GM21723 (cell line): ENCODE data around the gene TENM4.

Experiments used
- ATAC-seq: cut with Tn5 transposase; IDR thresholded peaks from one replicate; pipeline ENCODE4 v1.9.1; 2021; ENCODE audit warnings: mild to moderate bottlenecking, moderate library complexity; ENCODE audit not compliant: unreplicated experiment

The TENM4 gene

GRCh38 chr11:79071190-79071589, 369.6 kb downstream of the TENM4 start:
- ATAC-seq: no peak

DNA sequence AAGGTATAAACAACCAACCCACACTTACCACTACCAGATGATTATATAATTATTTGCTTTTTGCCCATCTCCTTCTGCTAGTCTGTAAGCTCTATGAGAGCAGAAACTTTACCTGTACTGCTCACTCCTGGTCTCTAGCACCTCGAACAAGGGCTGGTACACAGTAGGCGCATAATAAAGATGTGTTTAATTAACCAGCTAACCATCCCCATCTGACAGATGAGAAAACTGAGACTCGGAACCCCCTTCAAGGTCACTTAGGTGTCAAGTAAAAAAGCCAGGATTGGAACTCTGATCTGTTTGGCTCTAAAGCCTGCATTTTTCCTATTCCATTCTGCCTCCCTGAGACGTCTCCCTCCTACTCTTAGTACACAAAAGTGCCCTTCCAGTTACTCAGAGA, 370.3 kb downstream of the TENM4 start:
- no peak for ATAC-seq

GRCh38 chr11:79069504-79069903, 371.3 kb downstream of the TENM4 start:
- no peak for ATAC-seq

GRCh38 chr11:79068356-79068755, 372.5 kb downstream of the TENM4 start:
- ATAC-seq: no peak

DNA sequence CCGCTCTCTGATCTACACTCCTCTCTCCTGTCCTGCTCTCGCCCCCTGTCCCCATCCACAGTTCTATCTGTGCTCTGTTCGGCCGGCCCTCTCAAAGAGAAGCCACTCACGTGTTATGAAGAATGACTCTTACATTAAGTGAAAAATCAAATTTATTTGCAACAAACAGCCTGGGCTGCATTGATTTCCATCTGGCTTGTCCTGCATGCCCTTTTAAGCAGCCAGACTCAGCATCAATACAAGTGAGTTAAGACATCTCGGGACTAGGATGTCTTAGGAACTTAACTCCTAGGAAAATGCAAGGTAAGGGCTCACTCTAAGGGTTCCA, 373.5 kb downstream of the TENM4 start:
- no peak for ATAC-seq

DNA sequence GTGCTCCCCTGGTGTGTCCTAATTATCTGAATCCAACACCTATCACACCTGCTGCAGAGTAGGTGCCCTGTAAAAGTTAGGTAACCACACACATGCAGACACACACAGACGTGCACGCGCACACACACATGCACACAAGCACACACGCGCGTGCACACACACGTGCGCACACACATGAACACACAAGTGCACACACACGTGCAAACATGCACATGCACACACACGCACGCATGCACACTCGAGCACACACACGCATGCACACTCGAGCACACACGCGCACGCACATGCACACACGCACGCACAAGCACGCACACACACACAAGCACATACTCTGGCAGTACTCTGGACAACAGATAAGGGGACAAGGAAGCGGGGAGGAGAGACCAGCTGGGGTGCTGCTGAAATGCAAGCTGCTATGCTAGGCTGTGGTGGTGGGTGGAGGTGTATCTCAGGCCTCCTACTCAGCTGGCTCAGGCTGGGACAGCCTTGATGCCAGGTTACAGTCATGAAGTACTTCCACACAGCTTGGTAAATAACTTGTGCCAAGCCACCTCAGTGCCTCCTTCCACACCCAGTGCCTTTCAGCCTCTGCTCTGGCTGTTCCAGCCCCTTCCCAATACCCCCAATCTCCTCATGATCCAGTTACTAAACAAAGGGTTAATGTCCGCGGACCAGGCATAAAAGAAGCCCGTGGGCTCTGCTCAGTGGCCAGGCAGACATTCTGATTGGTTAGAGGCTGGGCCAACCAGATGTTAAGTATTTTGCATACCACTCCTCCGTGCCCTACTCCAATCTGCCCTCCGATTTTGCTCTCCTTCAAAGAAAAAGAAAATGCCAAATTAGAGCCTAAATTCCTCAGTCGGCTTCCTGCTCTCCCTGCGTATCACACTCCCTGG, 374.1 kb downstream of the TENM4 start:
- no peak for ATAC-seq

GRCh38 chr11:79062814-79063762, 377.7 kb downstream of the TENM4 start:
- ATAC-seq: no peak

DNA sequence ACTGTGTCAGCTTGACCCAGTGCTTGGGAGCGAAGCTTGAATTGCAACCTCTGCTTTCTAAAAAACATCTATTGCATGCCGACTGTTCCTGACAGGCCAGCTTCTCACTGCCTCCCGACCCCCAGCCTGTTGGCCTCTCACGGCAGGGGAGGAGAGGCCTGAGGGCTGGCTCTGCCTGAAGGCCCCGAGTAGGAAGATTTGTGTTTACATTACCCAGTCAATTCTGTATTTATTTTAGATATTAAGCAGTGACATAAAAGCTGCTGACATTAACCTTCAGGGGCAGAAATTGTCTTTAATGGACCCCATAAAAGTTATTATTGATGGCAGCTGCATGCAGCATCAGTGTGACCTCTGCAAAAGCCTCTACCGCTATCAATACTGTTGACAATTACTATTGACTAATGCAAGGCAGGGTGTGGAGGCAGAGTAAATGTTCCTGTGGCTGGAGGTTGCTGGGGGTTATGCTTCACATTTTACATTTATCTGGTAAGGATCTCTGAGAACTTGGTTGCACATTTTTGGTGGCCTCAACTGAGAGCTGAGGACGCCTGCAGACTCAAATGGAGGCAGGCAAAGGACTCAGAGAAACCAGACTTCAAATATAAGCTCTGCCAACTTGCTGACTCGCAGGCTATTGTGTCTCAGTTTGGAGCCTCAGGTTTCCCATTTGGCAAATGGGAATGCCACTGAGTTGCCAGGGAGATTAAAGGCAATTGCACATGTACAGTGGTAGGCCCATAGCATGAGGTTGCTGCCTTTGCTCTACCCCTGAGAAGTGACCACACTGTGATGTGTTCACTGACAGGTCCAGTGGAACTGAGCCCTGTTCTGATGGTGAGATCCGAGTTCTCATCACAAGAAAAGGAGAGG, 380.5 kb downstream of the TENM4 start:
- no peak for ATAC-seq

- ATAC-seq: no peak
These were observed 381.7 kb downstream of the TENM4 start for GRCh38 chr11:79059141-79059540.

- ATAC-seq: no peak
These were observed 384.8 kb downstream of the TENM4 start for GRCh38 chr11:79055856-79056631.

- ATAC-seq: no peak
These were observed 386.2 kb downstream of the TENM4 start for GRCh38 chr11:79054636-79055035.

DNA sequence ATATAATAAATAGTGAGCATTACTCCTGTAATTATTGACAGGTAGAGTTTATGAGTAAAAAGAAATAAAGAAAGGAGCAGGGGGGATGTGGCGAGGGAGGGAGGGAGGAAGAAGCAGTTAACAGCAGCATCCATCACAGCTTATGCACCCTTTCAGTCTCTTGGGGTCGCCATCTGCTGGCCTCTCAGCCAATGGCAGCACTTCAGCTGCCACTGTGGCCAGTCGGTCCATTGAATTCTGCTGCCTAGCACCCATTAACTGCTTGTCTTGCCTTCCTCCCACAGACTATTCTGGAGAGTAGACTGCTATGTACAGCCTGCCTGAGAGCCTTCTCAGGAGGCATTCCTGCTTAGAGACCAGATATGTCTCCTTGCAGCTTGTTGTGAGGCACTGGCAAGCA, 388.3 kb downstream of the TENM4 start:
- ATAC-seq: no peak

DNA sequence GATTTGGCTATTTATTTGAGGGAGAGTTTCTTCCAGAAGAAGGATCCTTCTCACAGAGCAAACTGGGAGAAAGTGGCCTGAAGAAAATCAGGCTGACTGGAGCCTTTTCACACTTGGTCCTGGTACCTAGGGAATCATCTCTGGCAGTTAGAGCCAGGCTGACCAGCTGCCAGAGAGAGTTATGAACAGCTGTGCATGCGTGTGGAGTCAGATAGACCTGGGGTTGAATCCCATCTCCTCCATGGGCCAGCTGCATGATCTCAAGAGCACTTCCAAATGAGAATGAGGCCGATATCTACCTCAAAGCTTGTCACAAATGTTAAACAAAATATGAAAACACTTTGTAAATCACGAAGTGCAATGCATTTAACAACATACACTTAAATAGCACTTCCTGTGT, 390.0 kb downstream of the TENM4 start:
- no peak for ATAC-seq

- no peak for ATAC-seq
These were observed 391.1 kb downstream of the TENM4 start for GRCh38 chr11:79049741-79050179.

DNA sequence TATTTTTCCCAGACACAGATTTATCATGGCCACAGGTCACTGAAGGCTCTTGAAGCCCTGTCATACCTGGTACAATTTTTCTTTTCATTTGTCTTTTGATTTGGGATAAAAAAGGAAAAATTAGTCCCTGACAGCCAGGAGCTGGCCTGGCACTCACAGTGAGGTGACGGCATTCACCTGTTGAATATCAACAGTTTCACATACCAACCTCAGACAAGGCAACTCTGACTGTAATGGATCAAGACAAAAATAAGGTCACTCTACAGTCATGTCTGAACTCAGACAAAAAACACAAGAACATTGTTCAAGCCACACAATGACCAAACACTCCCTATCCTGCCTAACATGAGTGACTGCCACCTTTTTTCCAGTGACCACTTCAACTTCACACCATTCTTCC, 392.9 kb downstream of the TENM4 start:
- no peak for ATAC-seq

DNA sequence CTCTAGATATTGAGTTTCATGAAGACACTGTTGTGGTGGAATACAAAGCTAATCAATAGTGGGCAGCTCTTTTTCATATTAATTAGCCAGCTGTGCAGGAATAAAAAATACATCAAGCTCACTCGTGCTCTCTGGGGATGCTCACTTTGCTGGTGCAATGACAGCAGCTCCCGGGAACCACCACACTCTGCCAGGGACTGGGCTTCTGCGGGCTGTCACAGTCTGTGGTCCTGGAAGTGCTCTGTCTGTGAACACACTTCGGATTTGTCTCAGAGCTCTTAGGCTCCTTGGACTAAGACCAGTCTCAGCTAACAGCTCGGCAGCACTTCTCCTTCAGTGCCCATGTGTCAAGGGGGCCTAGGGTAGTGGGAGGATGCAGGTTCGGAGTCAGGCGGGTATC, 393.5 kb downstream of the TENM4 start:
- ATAC-seq: no peak

DNA sequence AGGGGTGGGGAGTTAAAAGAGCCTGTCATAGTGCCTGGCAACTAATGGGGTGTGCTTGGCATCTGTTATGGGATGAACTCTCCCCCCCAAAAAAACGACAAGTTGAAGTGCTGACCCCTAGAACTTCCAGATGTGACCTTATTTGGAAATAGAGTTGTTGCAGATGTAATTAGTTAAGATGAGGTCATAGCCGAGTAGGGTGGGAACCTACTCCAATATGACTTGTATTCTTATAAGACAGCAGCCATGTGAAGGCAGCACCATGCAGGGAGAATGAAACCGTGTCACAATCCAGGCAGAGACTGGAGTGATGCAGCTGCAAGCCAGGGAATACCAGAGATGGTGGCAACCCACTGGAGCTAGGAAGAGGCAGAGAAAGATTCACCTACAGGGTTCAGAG, 394.5 kb downstream of the TENM4 start:
- ATAC-seq: no peak

DNA sequence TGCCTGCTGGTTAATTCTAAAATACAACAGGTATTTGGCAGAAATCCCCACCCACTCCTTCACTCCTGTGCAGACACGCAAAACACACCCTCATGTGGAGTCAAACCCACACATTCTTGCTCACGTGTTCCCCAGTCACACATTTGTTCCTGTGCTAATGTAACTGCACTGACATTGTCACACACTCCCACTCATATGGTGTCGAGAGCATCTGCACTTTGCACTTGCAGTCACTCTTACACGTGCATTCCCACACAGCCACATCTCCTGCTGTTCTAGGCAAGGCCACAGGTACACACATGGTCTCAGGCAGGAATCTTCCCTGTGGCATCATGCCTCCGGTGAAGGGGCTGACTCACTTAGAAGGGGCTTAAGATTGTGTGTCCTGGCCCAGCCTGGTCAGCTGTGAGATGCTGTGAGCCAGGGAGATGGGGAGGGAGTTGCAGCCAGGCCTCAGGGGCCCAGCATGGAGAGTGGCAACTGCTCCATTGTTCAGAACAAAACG, 395.0 kb downstream of the TENM4 start:
- ATAC-seq: no peak

- ATAC-seq: no peak
These were observed 395.6 kb downstream of the TENM4 start for GRCh38 chr11:79045018-79045799.
